H9 (cell line): ENCODE measurements around the gene HAPLN2. TPM values are rescaled to one million over a fixed set of nuclear protein-coding genes. Genes with fewer than 3 reads are reported as not detected.

ENCODE experiments used
- DNase-seq: peaks from one replicate; pipeline ENCODE4 v3.0.0-alpha.2; 2017
- H2AFZ ChIP-seq: one replicate; pipeline ENCODE4 v1.6.1; 2013; ENCODE audit warnings: mild to moderate bottlenecking, low read length, control low read depth, moderate library complexity
- H2AK5ac ChIP-seq: 2 replicates; pipeline ENCODE4 v1.6.1; 2013; ENCODE audit warnings: low read length, control low read depth, mixed read lengths; ENCODE audit not compliant: insufficient read length
- H2BK120ac ChIP-seq: one replicate; pipeline ENCODE4 v1.6.1; 2013; ENCODE audit warnings: low read depth, mild to moderate bottlenecking, low read length, control low read depth, inconsistent platforms; ENCODE audit not compliant: poor library complexity, severe bottlenecking
- H2BK12ac ChIP-seq: 2 replicates; pipeline ENCODE4 v1.6.1; 2013; ENCODE audit warnings: low read length, control low read depth, mixed read lengths, low read depth; ENCODE audit not compliant: insufficient read length
- H2BK15ac ChIP-seq: 2 replicates; pipeline ENCODE4 v1.6.1; 2013; ENCODE audit warnings: low read depth, low read length, control low read depth
- H2BK20ac ChIP-seq: one replicate; pipeline ENCODE4 v1.6.1; 2013; ENCODE audit warnings: low read depth, mild to moderate bottlenecking, low read length, control low read depth, inconsistent platforms; ENCODE audit not compliant: poor library complexity, severe bottlenecking
- H2BK5ac ChIP-seq: 2 replicates; pipeline ENCODE4 v1.6.1; 2013; ENCODE audit warnings: low read length, control low read depth, mixed read lengths; ENCODE audit not compliant: insufficient read length
- H3K14ac ChIP-seq: 2 replicates; pipeline ENCODE4 v1.6.1; 2013; ENCODE audit warnings: low read length, control low read depth; ENCODE audit not compliant: insufficient read depth
- H3K18ac ChIP-seq: 2 replicates; pipeline ENCODE4 v1.6.1; 2013; ENCODE audit warnings: low read depth, mild to moderate bottlenecking, mixed read lengths, low read length, control low read depth; ENCODE audit not compliant: insufficient read length
- H3K23ac ChIP-seq: 2 replicates; pipeline ENCODE4 v1.6.1; 2013; ENCODE audit warnings: low read length, control low read depth, mixed read lengths, low read depth; ENCODE audit not compliant: insufficient read length
- H3K23me2 ChIP-seq: 2 replicates; pipeline ENCODE4 v1.6.1; 2013; ENCODE audit warnings: low read depth, mild to moderate bottlenecking, mixed read lengths, low read length, control low read depth; ENCODE audit not compliant: insufficient read length, poor library complexity, severe bottlenecking
- H3K27ac ChIP-seq: 2 replicates; pipeline ENCODE4 v1.5.1; 2013; ENCODE audit warnings: low read length, control low read depth, mixed read lengths, low read depth; ENCODE audit not compliant: insufficient read length
- H3K27me3 ChIP-seq: 2 replicates; pipeline ENCODE4 v1.6.1; 2013; ENCODE audit warnings: low read length, control low read depth, inconsistent platforms; ENCODE audit not compliant: insufficient read depth
- H3K4ac ChIP-seq: 2 replicates; pipeline ENCODE4 v1.6.1; 2013; ENCODE audit warnings: low read depth, mild to moderate bottlenecking, control low read depth, inconsistent platforms, low read length, moderate library complexity
- H3K4me1 ChIP-seq: 2 replicates; pipeline ENCODE4 v1.6.1; 2013; ENCODE audit warnings: low read length, control low read depth, inconsistent platforms; ENCODE audit not compliant: insufficient read depth
- H3K4me2 ChIP-seq: 2 replicates; pipeline ENCODE4 v1.6.1; 2013; ENCODE audit warnings: low read length, control low read depth, mixed read lengths; ENCODE audit not compliant: insufficient read length, insufficient read depth
- H3K56ac ChIP-seq: 2 replicates; pipeline ENCODE4 v1.6.1; 2013; ENCODE audit warnings: low read depth, mild to moderate bottlenecking, mixed read lengths, low read length, control low read depth; ENCODE audit not compliant: insufficient read length
- H3K79me1 ChIP-seq: 2 replicates; pipeline ENCODE4 v1.6.1; 2013; ENCODE audit warnings: low read depth, mild to moderate bottlenecking, moderate library complexity, low read length, control low read depth, inconsistent platforms; ENCODE audit not compliant: insufficient read depth, poor library complexity, severe bottlenecking
- H3K79me2 ChIP-seq: 2 replicates; pipeline ENCODE4 v1.6.1; 2013; ENCODE audit warnings: low read length, control low read depth, inconsistent platforms; ENCODE audit not compliant: insufficient read depth
- H3K9ac ChIP-seq: 2 replicates; pipeline ENCODE4 v1.6.1; 2013; ENCODE audit warnings: low read length, control low read depth, mixed read lengths; ENCODE audit not compliant: insufficient read length; ENCODE audit errors: extremely low read depth
- H3K9me3 ChIP-seq: one replicate; pipeline ENCODE4 v1.6.1; 2013; ENCODE audit warnings: low read depth, low read length, inconsistent platforms; ENCODE audit not compliant: control insufficient read depth
- H3T11ph ChIP-seq: one replicate; pipeline ENCODE4 v1.6.1; 2013; ENCODE audit warnings: mild to moderate bottlenecking, low read length, control low read depth, inconsistent platforms
- H4K20me1 ChIP-seq: one replicate; pipeline ENCODE4 v1.6.1; 2013; ENCODE audit not compliant: control insufficient read depth, insufficient read length, insufficient read depth
- H4K5ac ChIP-seq: 2 replicates; pipeline ENCODE4 v1.6.1; 2013; ENCODE audit warnings: low read depth, mild to moderate bottlenecking, mixed read lengths, low read length, control low read depth; ENCODE audit not compliant: insufficient read length
- H4K8ac ChIP-seq: replicated peaks from 2 replicates; pipeline ENCODE4 v1.6.1; 2013; ENCODE audit warnings: low read length, control low read depth, mixed read lengths, low read depth; ENCODE audit not compliant: insufficient read length
- H4K91ac ChIP-seq: 2 replicates; pipeline ENCODE4 v1.6.1; 2013; ENCODE audit warnings: low read depth, mild to moderate bottlenecking, moderate library complexity, mixed read lengths, low read length, control low read depth; ENCODE audit not compliant: insufficient read length
- H3K27ac Mint-ChIP-seq, 3 experiments: 2 replicates in 2 of 3; 3 replicates in 1 of 3; pipeline ENCODE4 v1.8.0; 2020 to 2021; ENCODE audit warnings: mixed read lengths in 3 of 3, mild to moderate bottlenecking in 1 of 3, moderate library complexity in 1 of 3
- H3K27me3 Mint-ChIP-seq: 2 replicates; pipeline ENCODE4 v1.8.0; 2021; ENCODE audit warnings: low read depth, mild to moderate bottlenecking, moderate library complexity, mixed read lengths
- H3K36me3 Mint-ChIP-seq, 3 experiments: 2 replicates in 2 of 3; 3 replicates in 1 of 3; pipeline ENCODE4 v1.8.0; 2020 to 2021; ENCODE audit warnings: low read depth in 3 of 3, mixed read lengths in 3 of 3; ENCODE audit not compliant: insufficient read depth in 1 of 3
- H3K4me1 Mint-ChIP-seq, 2 experiments: 2 replicates each; pipeline ENCODE4 v1.8.0; 2020; ENCODE audit warnings: mixed read lengths in 2 of 2
- H3K4me3 Mint-ChIP-seq, 2 experiments: 2 replicates in 1 of 2; 3 replicates in 1 of 2; pipeline ENCODE4 v1.8.0; 2020 to 2021; ENCODE audit warnings: mild to moderate bottlenecking in 2 of 2, mixed read lengths in 2 of 2, moderate library complexity in 1 of 2
- H3K9me3 Mint-ChIP-seq, 2 experiments: 2 replicates in 1 of 2; 3 replicates in 1 of 2; pipeline ENCODE4 v1.8.0; 2020; ENCODE audit warnings: mild to moderate bottlenecking in 2 of 2, mixed read lengths in 2 of 2, moderate library complexity in 1 of 2
- WGBS: extraction: QIAGEN DNeasy Blood & Tissue Kit; methylation state at CpG from one replicate; pipeline ENCODE4 v1.1.7; 2013; ENCODE audit warnings: missing lambda C conversion rate, low lambda C conversion rate, mixed read lengths; ENCODE audit not compliant: insufficient read length; ENCODE audit errors: extremely low coverage; 5-methylcytosine and 5-hydroxymethylcytosine counted together
- total RNA-seq: library from RNA; stranded (reverse); gene quantifications from 2 replicates; pipeline ENCODE4 v1.2.1, GENCODE V29; 2021
- TF ChIP-seq, protein P1 (sequence below): fragments of 200-600 bp; sonication (generic); conservative IDR thresholded peaks from 3 replicates; pipeline ENCODE4 v1.8.0; 2021; ENCODE audit warnings: antibody characterized with exemption, mild to moderate bottlenecking

HAPLN2 gene
- total RNA-seq, 1 experiment from 2014 or later: 0.46 TPM

DNA sequence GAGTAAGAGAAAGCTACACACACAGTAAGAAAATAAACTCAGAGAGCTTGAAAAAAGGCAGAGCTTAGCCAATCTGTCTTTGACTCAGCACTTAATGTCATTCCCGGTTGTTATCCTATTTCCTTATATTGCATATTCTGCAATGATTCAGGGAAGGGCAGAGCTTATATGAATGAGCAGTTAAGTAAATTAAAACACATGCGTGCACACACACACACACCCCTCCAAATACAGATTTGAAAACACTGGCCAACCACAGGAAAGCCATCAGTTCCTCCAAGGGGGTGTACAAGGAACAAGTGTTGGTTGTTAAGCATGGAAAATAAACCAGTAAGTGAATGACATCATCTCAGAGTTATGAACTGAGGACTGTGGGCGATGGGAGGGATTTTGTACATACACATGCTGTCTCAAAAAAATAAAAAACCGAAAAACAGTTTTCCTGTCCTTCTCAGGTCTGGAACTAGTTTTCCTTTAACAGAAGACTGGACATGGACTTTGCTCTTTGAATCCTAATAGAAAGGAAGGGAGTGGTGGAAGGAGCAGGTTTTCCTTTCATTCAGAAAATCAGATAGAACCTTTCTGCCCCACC lies 47.9 kb upstream of the HAPLN2 start:
- Histone ChIP-seq H3K4me2 (peak overlapping the region; percentile 80), H3K9me3 (no peaks in the 10 kb centered on the region), H3K4me1 (no peaks in the 10 kb centered on the region; the same call in 1 of the 2 replicates), H4K8ac (no peak overlapping the region), H2BK12ac (no peak overlapping the region), H3T11ph (no peak overlapping the region), H2BK120ac (no peak overlapping the region), H2BK20ac (no peak overlapping the region), H4K5ac (no peak overlapping the region), H3K27me3 (no peaks in the 10 kb centered on the region), H3K79me2 (no peaks in the 10 kb centered on the region; the same call in 1 of the 2 replicates), H3K18ac (no peak overlapping the region), H3K4ac (no peak overlapping the region), H2AK5ac (no peak overlapping the region), H3K56ac (no peak overlapping the region), H3K23ac (no peak overlapping the region), H2BK15ac (no peak overlapping the region), H3K9ac (peak overlapping the region; percentile 38), H3K23me2 (no peaks in the 10 kb centered on the region), H3K27ac (no peak overlapping the region), H4K91ac (no peak overlapping the region), H3K14ac (no peak overlapping the region), H3K79me1 (no peaks in the 10 kb centered on the region), H4K20me1 (no peaks in the 10 kb centered on the region), H2AFZ (no peak overlapping the region), H2BK5ac (no peak overlapping the region)
- no CpG with 5 or more reads among the region's 4 CpGs for WGBS
- H3K27me3 Mint-ChIP-seq: peaks cover 7% of the 10 kb centered on the region
- no peak for DNase-seq
- H3K27ac Mint-ChIP-seq: no peak overlapping the region
- peak overlapping the region; percentile 95 to 100 for H3K4me3 Mint-ChIP-seq
- peaks cover 6 to 24% (median 22%) of the 10 kb centered on the region in 3 experiments; a peak in 5 of 7 replicates for H3K36me3 Mint-ChIP-seq
- no peaks in the 10 kb centered on the region for H3K9me3 Mint-ChIP-seq
- peaks cover 14 to 15% of the 10 kb centered on the region in 2 experiments for H3K4me1 Mint-ChIP-seq
- TF ChIP-seq, protein P1, sequence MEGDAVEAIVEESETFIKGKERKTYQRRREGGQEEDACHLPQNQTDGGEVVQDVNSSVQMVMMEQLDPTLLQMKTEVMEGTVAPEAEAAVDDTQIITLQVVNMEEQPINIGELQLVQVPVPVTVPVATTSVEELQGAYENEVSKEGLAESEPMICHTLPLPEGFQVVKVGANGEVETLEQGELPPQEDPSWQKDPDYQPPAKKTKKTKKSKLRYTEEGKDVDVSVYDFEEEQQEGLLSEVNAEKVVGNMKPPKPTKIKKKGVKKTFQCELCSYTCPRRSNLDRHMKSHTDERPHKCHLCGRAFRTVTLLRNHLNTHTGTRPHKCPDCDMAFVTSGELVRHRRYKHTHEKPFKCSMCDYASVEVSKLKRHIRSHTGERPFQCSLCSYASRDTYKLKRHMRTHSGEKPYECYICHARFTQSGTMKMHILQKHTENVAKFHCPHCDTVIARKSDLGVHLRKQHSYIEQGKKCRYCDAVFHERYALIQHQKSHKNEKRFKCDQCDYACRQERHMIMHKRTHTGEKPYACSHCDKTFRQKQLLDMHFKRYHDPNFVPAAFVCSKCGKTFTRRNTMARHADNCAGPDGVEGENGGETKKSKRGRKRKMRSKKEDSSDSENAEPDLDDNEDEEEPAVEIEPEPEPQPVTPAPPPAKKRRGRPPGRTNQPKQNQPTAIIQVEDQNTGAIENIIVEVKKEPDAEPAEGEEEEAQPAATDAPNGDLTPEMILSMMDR: no peak
